Non-pigmented ciliary epithelial cell (primary cell): ENCODE measurements around the gene BTBD9.

Experiments
- DNase-seq: peaks from one replicate; pipeline ENCODE4 v3.0.0-alpha.2; 2010; ENCODE audit warnings: low read depth

Gene BTBD9

GRCh38 chr6:38554700-38555413 is 84.9 kb downstream of the BTBD9 start:
- no peak for DNase-seq

- DNase-seq: no peak
Observed at GRCh38 chr6:38554014-38554413, 85.7 kb downstream of the BTBD9 start.

GRCh38 chr6:38552121-38552520 is 87.6 kb downstream of the BTBD9 start:
- DNase-seq: no peak

DNA sequence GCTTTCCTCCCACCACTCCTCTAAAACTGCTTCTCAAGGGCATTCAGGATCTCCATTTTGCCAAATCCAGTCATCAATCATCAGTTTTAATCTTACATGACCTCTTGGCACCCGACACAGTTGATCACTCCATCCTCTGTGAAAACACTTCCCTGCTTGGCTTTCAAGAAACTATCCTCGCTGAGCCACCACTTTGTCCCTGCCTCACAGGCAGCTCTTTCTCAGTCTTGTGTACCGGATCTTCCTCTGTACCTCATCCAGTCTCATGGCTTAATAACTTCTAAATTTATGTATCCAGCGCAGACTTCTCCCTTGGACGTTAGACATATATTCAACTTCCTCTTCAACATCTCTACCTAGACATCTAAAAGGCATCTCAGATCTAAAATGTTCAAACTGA is 89.9 kb downstream of the BTBD9 start:
- no peak for DNase-seq

DNA sequence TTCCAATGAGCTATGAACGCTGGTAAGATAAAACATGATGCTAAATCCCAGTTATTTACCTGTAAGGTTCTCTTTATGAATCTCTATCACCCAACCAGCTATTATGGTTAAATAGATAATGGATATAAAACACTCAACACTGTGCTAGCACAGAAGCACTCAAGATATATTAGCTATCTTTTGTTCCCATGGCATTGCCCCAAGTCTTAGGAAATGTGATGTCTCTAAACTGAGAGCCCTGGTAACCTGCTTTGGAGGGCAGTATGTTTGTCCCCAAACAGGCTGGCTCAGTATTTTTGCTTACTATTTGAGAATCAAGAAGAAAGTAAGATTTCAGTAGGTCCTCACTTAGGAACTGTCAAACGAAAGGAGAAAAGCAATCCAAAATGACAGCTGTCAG is 90.5 kb downstream of the BTBD9 start:
- DNase-seq: no peak

- DNase-seq: no peak
Observed at GRCh38 chr6:38543022-38543421, 96.7 kb downstream of the BTBD9 start.

GRCh38 chr6:38542031-38542430 is 97.7 kb downstream of the BTBD9 start:
- no peak for DNase-seq

- DNase-seq: no peak
Observed at GRCh38 chr6:38533064-38533463, 106.7 kb downstream of the BTBD9 start.

- DNase-seq: no peak
Observed at GRCh38 chr6:38531134-38531533, 108.6 kb downstream of the BTBD9 start.

GRCh38 chr6:38528196-38528965 is 111.3 kb downstream of the BTBD9 start:
- DNase-seq: no peak

- no peak for DNase-seq
Observed at GRCh38 chr6:38527371-38527770, 112.4 kb downstream of the BTBD9 start.

DNA sequence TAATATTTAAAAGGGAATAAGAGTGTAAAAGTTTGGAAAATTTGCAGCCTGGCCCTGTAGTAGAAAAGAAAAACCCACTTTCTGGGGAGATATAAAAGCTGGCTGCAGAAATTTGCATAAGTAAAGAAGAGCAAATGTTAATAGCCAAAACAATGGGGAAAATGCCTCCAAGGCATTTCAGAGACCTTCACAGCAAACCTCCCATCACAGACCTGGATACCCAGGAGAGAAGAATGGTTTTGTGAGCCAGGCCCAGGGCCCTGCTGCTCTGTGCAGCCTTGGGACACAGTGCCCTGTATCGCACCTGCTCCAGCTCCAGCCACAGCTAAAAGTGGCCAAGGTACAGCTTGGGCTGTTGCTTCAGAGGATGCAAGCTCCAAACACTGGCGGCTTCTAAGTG is 113.8 kb downstream of the BTBD9 start:
- no peak for DNase-seq

DNA sequence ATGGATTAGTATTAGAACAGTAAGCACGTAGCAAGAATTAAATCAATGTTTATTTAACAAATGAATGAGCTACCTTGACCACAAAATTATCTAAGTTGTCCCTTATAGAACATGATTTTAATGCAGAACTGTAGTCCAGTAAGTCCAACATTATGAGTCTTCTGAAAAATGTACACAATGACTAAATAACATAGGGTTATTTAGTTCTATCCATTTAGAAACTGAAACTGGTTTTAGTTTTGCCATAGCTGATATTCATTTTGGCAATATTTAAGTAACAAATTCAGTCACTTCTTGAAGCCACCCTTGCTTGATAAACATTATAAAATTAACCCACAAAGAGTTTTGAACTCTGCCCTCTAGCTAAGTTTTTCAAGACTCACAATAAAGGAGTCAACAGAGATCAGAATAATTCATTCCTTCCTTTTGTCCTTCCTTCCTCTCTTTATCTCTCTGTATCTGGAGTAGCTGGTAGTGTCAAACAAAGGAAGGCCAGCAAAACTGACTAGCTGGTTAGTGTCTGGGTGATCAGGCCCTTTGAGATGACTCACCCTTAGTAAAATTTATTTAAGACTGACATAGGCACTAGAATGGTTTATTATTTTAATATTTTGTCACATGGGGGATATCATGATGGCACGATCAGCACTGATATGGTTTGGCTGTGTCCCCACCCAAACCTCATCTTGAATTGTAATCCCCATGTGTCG is 115.1 kb downstream of the BTBD9 start:
- no peak for DNase-seq

DNA sequence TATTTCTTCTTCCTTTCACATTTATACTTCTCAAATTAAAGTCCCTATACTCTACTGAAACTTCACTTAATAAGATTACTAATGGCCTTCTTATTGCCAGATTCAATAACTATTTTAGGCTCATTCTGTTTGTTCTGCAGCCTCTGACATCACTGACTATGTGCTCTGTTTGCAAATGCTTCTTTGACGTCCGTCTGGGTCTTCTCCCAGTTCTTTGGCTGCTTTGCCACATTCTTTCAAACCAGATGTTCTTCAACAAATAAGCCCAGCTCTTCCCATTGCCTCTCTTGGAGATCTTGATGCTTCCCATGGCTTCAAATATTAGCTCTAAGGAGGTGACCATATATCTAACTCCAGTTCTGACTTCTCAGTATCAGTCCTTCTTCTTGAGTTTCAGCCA is 117.4 kb downstream of the BTBD9 start:
- no peak for DNase-seq

DNA sequence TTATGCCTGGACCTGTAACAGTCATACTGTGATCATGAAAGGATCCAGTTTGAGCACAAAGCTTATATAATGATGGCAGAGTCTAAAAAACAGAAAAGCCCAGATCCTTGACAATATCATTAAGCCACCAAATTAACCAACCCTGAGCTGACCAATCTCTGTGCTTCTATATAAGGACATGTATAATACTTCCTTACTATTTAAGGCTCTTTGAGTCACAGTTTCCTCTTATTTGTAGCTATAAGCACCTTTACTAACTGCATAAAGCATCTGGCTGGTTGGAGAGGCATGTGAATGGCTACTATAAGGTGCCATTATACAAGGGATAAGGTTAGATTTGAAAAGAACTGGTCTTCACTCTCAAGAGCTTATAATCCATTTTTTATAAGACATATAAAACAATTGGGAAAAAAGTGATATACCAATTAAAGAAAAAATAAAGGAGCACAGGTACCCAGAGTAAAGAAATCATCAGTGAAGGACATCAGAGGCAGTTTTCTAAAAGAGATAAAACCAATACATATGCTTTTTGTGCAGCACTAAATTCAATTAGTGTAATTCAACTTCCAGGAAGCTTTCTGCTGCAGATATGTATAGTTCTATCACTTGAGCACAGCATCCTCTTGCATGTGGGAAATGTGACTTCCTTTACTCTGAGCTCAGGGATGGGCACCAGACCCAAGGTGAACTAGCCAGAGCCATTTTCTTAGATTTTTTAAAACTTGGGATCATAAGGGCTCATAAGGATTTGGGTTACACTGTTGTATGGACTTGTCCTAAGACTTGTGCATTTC is 121.0 kb downstream of the BTBD9 start:
- no peak for DNase-seq

DNA sequence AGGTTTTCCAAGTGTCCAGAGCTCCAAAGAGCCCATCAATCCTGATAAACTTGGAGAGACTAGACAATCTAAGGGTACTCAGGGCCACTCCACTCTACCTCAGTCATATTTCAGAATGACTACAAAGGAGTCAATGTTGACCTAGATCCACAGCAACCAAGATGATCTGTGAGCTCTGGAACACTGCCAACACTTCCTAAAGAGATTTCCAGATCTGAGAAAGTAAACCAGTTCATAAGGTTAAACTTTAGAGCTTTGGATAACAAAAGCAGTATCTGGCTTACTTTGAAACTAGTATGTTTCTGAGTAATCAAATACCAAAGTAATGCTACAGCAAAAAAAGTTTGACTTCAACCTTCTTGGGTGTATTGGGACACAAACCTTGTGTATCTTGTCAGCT is 122.7 kb downstream of the BTBD9 start:
- no peak for DNase-seq

GRCh38 chr6:38514399-38514798 is 125.3 kb downstream of the BTBD9 start:
- no peak for DNase-seq

- no peak for DNase-seq
Observed at GRCh38 chr6:38512211-38512610, 127.5 kb downstream of the BTBD9 start.

DNA sequence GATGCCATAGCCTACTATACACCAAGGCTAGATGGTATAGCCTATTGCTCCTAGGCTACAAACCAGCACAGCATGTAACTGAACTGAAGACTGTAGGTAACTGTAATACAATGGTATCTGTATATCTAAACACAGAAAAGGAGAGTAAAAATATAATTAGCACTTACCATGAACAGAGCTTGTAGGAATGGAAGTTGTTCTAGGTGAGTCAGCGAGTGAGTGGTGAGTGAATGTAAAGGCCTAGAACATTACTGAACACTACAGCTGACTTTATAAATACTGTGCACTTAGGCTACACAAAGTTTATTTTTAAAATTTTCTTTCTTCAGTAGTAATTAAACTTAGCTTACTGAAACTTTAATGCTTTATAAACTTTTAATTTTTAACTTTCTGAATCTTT is 129.5 kb downstream of the BTBD9 start:
- DNase-seq: no peak

- peak; percentile 85 for DNase-seq
Observed at GRCh38 chr6:38509713-38510112, 130.0 kb downstream of the BTBD9 start.

DNA sequence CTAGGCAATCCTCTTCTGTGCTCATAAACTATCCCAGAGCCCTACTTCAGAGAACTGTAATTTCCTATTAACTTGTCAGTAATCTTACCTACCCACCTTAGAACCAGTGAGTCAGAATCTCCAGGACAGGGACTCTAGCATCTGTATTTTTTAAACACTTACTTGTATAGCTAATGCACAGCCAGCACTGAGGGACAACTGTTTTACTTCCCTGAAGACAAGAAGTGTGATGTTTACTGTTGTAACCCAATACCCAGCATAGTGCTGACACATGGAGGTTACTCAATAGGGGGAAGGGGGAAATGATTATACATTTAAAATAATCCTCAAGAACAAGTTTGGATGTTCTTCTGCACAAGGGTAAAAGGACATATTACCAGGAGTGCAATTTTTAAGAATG is 130.8 kb downstream of the BTBD9 start:
- DNase-seq: no peak

DNA sequence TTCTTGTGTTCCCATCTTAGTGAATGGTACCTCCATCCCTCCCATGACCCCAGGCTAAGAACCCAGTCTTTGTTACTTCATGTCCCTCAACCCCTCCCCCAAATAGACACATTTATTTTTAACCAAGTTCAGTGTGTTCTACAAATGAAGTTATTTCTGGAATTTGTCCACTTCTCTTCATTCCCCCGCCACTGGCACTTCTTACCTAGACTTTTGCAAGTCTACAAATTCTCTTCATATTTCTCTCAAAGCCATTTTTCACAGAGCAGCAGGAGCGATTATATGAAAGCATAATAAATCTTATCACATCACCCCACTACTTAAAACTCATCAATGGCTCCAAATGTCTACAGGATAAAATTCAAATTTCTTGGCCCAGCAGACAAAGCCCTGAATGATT is 131.4 kb downstream of the BTBD9 start:
- no peak for DNase-seq
